ENCODE results near the gene REX1BD.

REX1BD gene

Small RNA genes within 50 kb of the gene (small RNA-seq; reads per million reads assigned to genes)
- gene RN7SL155P = 0 reads per million in 2 experiments
